Activated gamma-delta T cell (primary cell): Measurements from ENCODE around the gene BAHCC1.

Experiments used
- DNase-seq: peaks from one replicate; lab custom pipeline; 2025; lab: John Stamatoyannopoulos, UW

The BAHCC1 gene

DNA sequence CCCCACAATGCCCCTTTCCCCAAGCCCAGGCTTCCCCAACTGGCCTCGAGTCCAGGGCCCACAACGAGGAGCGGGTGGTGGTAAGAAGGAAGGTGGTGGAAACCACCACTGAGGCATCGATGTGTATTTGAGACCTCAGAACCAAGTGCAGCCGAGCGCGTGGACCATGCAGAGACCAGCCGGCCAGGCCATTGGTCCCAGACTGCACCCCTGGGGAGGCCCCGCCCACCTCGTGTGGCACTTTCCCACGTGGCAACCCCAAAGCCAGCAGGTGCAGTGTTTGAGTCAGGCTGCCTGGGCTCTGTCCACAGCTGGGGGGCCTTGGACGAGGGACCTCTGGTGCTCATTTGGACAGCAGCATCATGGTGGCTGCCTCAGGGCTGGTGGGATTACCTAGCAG lies 28.1 kb upstream of the BAHCC1 start:
- DNase-seq: no peak

DNA sequence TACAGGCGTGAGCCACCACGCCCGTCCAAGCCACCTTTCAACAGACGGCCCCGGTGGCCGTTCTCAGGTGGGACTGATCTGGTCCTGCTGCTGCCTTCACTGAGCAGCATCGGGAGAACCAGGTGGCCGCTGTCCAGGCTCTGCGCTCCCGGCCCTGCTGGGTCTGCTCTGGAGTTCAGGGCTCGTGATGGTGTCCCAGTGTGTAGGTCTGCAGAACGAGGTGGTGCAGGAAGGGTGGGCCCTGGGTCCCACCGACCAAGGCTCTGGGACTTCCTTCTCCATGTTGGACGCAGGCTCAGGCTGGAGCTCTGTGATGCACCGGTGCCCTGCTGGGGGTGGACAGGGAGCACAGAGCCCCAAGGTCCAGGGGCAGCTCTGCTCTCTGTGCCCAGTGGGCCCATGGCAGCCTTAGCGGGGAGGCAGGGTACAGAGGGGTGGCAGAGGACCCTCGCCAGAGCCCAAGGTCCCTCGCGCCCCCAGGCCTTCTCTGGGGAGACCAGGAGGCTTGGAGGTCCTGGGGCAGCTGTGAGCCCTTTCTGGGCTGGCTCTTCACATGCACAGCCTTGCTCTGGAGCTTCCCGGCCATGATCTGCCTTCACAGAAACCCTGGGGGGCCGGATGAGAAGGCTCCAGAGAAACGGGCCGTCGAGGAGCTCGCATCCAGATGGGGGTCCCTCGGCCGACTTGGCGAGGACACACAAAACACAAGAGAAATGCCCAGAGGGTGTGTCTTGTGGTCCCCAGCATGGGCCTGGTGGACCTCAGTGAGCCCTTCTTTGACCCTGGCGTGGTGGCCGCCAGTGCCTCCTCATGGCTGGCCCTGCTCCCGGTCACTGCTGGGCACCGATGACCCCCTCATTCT lies 26.9 kb upstream of the BAHCC1 start:
- no peak for DNase-seq

DNA sequence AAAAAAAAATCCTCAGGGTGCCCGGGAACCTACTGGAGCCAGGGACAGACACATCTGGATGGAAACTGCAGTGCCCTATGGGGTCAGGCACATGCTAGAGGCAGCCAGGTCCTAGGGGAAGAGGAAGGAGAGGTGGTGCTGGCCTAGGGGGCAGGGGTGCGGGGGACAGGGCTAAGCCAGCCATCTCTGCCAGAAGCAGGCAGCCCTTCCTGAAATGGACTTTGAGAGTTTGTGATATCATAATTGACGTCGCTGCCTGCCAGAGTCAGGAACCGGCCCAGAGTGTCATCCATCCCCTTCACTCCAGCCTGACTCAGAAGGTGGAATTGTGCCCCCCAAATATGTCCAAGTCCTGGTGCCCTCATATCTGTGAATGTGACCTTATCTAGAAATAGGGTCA lies 25.0 kb upstream of the BAHCC1 start:
- no peak for DNase-seq

GRCh38 chr17:81371910-81372760 lies 23.1 kb upstream of the BAHCC1 start:
- DNase-seq: no peak

- DNase-seq: no peak
These were observed 21.6 kb upstream of the BAHCC1 start for GRCh38 chr17:81373536-81374160.

DNA sequence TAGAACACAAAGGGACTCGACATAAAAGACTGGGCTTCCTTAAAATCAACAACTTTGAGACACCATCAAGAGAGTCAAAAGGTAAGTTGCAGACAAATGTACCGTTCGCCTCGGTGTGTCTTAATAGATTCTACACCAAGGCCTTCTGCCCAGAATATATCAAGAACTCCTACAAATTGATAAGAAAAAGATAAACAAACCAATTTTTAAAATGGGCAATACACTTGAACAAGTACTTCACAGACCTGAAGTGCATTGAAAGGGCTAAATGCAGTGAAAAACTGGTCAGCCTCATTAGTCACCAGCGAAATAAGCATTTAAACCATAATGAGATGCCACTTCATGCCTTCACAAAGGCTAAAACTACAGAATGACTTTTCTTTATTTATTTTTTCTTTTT lies 20.4 kb upstream of the BAHCC1 start:
- DNase-seq: no peak

GRCh38 chr17:81376946-81377714 lies 18.1 kb upstream of the BAHCC1 start:
- DNase-seq: no peak

DNA sequence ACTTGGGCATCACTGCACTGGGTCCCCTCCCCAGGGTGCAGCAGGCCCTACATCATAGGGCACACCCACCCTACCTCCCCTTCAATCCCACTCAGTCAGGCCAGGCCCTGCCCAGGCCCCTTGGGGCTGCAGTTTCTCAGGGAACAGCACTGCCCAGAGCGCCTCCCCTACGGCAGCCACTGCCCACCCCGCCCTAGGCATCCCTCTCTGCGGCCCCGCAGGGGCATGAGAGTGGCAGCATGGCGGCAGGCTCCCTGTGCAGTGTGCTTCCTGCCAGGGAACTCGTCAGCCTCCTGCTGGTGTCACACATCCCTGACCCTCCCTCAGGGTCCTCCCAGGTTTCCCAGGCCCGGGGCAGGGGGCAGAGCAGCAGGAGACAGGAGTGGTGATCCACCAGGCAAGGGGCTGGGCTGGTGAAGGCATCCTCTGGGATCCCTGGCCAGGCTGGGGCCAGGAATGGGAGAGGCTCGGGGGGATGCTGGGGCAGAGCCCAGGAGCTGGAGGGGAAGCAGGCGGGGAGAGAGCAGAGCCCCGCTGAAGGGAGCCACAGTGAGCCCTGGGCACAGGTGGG lies 16.2 kb upstream of the BAHCC1 start:
- DNase-seq: no peak

DNA sequence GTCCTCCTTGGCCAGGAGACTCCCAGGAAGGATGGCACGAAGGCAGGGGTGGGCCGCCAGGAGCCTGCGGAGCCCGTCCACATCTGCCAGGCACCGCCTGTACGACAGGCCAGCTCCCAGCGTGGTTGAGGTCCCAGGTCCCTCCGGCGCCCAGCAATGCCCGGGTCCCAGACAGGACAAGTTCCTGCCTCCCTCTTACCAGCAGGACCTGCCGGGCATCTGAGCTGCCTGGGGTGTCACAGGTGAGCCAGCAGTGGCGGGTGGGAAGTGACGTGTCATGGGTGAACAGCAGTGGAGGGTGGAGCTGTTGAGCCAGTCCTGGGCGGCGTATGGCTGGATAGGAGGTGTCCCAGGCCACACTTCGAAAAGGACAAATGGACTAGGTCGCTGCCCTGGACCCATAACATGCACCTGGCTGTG lies 15.7 kb upstream of the BAHCC1 start:
- DNase-seq: no peak

DNA sequence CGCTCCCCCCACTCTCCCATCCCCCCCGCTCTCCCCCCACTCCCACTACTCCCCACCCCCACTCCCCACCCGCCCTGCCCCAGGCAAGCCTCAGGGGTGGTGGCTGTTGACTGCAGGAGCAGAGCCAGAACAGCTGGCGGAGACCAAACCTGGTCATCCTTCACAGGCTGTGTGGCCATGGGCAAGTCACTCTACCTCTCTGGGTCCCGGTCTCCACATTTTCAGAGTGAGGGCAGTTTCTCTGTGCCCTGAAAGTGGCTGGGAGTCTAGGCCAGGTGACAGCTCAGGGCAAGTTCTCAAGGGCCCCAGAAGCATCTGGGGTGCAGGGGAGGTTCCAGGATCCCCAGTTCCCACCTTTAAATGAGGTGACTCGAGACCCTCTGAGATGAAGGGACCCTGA lies 15.1 kb upstream of the BAHCC1 start:
- no peak for DNase-seq

DNA sequence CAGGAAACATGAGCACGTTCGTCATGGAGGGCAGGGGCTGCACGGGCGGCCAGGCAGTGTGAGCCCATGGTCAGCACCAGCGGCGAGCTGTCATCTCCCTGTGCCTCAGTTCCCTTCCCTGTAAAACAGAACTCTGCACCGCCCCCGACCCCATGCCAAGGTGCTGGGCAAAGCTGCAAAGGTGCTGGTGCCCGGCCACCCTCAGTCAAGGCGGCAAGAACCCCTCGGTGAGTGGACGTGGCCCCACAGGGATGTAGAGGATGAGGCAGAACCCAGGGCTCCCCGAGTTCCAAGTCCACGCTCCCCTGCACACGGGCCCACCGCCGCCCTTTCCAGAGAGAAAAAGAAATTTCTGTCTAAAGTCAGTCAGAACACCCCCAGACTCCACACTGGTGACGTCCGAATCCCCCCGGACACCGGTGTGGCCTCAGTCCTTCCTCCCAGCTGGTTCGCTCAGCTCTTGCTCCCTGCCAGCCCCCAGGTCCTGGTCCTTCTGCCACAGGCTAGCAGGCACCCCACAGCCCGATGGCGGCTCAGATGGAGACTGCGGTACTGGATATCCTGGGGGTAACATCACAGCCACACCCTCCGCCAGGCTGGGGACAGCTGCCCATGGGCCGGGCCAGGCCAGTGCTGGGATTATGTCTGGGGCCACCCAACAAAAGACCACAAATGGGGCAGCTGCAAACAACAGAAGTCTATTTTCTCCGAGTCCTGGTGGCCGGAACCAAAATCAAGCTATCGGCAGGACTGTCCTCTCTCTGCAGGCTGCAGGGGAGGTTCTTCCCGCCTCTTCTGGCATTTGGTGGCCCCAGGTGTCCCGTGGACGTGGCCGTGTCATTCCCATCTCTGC lies 14.4 kb upstream of the BAHCC1 start:
- no peak for DNase-seq

GRCh38 chr17:81381632-81382577 lies 13.4 kb upstream of the BAHCC1 start:
- no peak for DNase-seq

GRCh38 chr17:81382851-81383250 lies 12.4 kb upstream of the BAHCC1 start:
- no peak for DNase-seq

GRCh38 chr17:81383504-81384421 lies 11.5 kb upstream of the BAHCC1 start:
- DNase-seq: no peak

GRCh38 chr17:81384929-81385319 lies 10.3 kb upstream of the BAHCC1 start:
- DNase-seq: no peak

GRCh38 chr17:81385320-81386111 lies 9.7 kb upstream of the BAHCC1 start:
- DNase-seq: no peak

DNA sequence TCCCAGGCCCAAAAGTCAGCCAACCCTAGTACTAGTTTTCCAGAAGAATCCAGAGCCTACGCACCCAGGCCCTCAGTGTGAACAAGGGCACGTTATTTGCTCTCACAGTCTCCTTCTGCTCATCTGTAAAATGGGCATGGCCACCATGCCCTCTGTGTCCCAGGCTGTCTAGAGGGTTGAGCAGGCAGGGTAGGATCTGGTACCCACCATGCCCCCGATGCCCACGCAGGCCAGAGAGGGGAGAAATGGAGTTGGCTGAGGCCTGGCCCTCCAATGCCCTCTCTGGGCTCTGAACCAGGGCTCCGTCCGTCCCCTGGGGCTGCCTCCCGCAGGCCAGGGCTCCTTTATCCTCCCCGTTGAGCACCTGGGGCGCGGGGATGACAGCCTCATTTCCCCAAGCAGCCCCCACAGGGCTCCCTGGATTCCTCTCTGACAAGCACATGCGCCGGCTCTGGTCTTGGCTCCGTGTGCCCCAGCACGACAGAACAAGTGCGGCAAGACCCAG lies 9.1 kb upstream of the BAHCC1 start:
- DNase-seq: no peak
